IgD-negative memory B cell (primary cell): Measurements from ENCODE around the gene ZNF605. TPM values are rescaled to one million over a fixed set of nuclear protein-coding genes. Genes with fewer than 3 reads are reported as not detected.
A peak's percentile ranks its signal among the peaks of the same experiment; 100 is the strongest.
"Not testable (repeated sequence)": the region's sequence is repeated elsewhere in the genome, so short reads cannot be mapped to it uniquely, and the experiment has no call there.

Source experiments
- H3K27ac Mint-ChIP-seq, 3 donors: one replicate each; pipeline ENCODE4 v1.8.0; 2020 to 2022; ENCODE audit warnings: mild to moderate bottlenecking in 3 of 3, mixed read lengths in 3 of 3, moderate library complexity in 1 of 3
- H3K27me3 Mint-ChIP-seq: one replicate; pipeline ENCODE4 v1.8.0; 2021; ENCODE audit warnings: mixed read lengths
- H3K36me3 Mint-ChIP-seq: one replicate; pipeline ENCODE4 v1.8.0; 2020; ENCODE audit warnings: mild to moderate bottlenecking, mixed read lengths
- H3K4me1 Mint-ChIP-seq, 3 donors: one replicate each; pipeline ENCODE4 v1.8.0; 2020 to 2022; ENCODE audit warnings: mixed read lengths in 3 of 3, mild to moderate bottlenecking in 1 of 3
- H3K4me3 Mint-ChIP-seq, 4 donors: one replicate each; pipeline ENCODE4 v1.8.0; 2020 to 2022; ENCODE audit warnings: mild to moderate bottlenecking in 4 of 4, mixed read lengths in 4 of 4, moderate library complexity in 3 of 4
- H3K9me3 Mint-ChIP-seq, 3 donors: one replicate each; pipeline ENCODE4 v1.8.0; 2020 to 2021; ENCODE audit warnings: mixed read lengths in 3 of 3, mild to moderate bottlenecking in 1 of 3
- polyA plus RNA-seq: library from polyadenylated mRNA; unstranded; fragments of 300-500 nt; fragmentation: Illumina TruSeq; gene quantifications from one replicate; pipeline ENCODE4 v1.2.3, GENCODE V29; 2021

Gene ZNF605
- polyA plus RNA-seq, 1 donor from 2014 or later: 3.6 TPM

DNA sequence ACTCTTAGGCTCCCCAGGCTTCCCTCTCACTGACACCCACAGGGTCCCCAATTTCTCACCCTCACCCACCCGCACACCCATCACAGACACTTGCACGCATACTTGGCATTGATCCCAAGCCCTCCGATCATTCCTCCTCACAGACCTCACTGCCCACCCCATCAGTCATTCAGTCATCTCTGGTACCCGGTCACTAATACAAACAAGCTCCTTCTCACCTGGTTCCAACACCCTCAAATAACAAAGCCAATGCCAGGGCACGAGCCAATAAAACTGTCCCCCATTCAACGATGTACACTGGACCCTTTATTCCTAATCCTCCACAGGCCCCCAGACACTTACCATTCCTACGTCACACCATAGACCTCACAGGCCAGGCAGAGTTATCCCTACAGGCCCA lies 2.3 kb downstream of the ZNF605 start:
- peak overlapping the region in 2 of 3 donors; percentile 89 to 92 for H3K27ac Mint-ChIP-seq
- H3K4me1 Mint-ChIP-seq: peaks cover 16 to 21% (median 19%) of the 10 kb centered on the region in 3 donors
- H3K4me3 Mint-ChIP-seq: peak overlapping the region in 3 of 4 donors; percentile 29 to 75 (median 54)
- peaks cover 0 to 2% (median 1%) of the 10 kb centered on the region in 3 donors for H3K9me3 Mint-ChIP-seq
- peaks cover 6% of the 10 kb centered on the region for H3K36me3 Mint-ChIP-seq
- no peaks in the 10 kb centered on the region for H3K27me3 Mint-ChIP-seq

- H3K27ac Mint-ChIP-seq: no peak overlapping the region
- no peak overlapping the region for H3K4me3 Mint-ChIP-seq
- peaks cover 0 to 3% (median 2%) of the 10 kb centered on the region in 3 donors for H3K9me3 Mint-ChIP-seq
- H3K27me3 Mint-ChIP-seq: no peaks in the 10 kb centered on the region
- peaks cover 16 to 21% (median 19%) of the 10 kb centered on the region in 3 donors for H3K4me1 Mint-ChIP-seq
- H3K36me3 Mint-ChIP-seq: peaks cover 11% of the 10 kb centered on the region
Measured at GRCh38 chr12:132953163-132953425, 3.0 kb downstream of the ZNF605 start.

GRCh38 chr12:132952371-132953162 lies 3.5 kb downstream of the ZNF605 start:
- Mint-ChIP-seq H3K4me3 (no peak overlapping the region), H3K27ac (no peak overlapping the region), H3K9me3 (peaks cover 0 to 5% (median 2%) of the 10 kb centered on the region in 3 donors), H3K36me3 (peaks cover 13% of the 10 kb centered on the region), H3K4me1 (peaks cover 16 to 21% (median 19%) of the 10 kb centered on the region in 3 donors), H3K27me3 (no peaks in the 10 kb centered on the region)

GRCh38 chr12:132951649-132952048 lies 4.5 kb downstream of the ZNF605 start:
- Mint-ChIP-seq H3K27me3 (no peaks in the 10 kb centered on the region), H3K36me3 (peaks cover 13% of the 10 kb centered on the region), H3K4me3 (no peak overlapping the region), H3K27ac (no peak overlapping the region), H3K9me3 (peaks cover 0 to 5% (median 2%) of the 10 kb centered on the region in 3 donors), H3K4me1 (peaks cover 14 to 19% (median 15%) of the 10 kb centered on the region in 3 donors)

GRCh38 chr12:132950844-132951535 lies 5.1 kb downstream of the ZNF605 start:
- no peak overlapping the region for H3K4me3 Mint-ChIP-seq

DNA sequence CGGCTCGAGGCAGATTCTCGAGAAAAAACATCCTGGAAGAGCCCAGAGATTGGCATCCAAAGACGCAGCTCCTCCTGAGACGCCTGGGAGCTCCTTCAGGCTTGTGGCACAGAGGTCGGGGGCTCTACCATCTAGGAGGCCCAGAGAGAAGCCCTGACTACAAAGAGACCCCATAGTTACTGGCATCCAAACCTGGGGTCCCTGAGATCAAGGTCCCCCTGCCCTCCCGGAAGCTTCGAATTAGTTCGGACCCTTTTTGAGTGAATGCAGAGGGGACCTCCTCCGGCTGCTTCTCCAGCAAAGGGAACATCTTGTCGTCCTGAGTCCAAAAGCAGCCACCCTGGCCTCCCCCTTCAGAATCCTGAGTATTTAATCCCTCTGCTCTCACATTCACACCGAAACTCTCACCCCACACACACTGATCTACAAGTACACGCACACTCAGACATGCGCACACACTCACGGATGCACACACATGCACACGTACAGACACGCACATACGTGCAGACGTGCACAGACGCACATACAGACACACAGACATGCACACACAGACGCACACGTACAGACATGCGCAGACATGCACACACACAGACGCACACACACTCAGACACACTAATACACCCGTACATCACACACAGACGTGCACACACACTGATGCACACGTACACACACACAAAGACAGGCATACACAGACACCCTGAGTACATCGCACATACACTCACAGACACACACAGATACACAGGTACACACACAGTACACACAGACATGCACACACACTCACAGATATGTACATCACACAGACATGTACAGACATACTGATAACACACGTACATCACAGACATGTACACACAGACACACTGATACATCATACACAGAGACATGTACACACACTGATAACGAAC lies 5.9 kb downstream of the ZNF605 start:
- peak overlapping the region in 1 of 3 donors; percentile 2 for H3K27ac Mint-ChIP-seq
- H3K4me3 Mint-ChIP-seq: no peak overlapping the region
- no peaks in the 10 kb centered on the region for H3K27me3 Mint-ChIP-seq
- H3K36me3 Mint-ChIP-seq: peaks cover 22% of the 10 kb centered on the region
- peaks cover 4 to 11% (median 5%) of the 10 kb centered on the region in 3 donors for H3K9me3 Mint-ChIP-seq
- peaks cover 7 to 14% (median 9%) of the 10 kb centered on the region in 3 donors for H3K4me1 Mint-ChIP-seq

More at GRCh38 chr12:132950844-132951535, 5.1 kb downstream of the ZNF605 start:
- Mint-ChIP-seq H3K9me3 (peaks cover 0 to 7% (median 2%) of the 10 kb centered on the region in 3 donors), H3K27me3 (no peaks in the 10 kb centered on the region), H3K4me1 (peaks cover 11 to 18% (median 13%) of the 10 kb centered on the region in 3 donors), H3K27ac (no peak overlapping the region), H3K36me3 (peaks cover 16% of the 10 kb centered on the region)

- Mint-ChIP-seq H3K4me1 (peaks cover 0 to 2% (median 0%) of the 10 kb centered on the region in 3 donors), H3K27me3 (no peaks in the 10 kb centered on the region), H3K27ac (no peak overlapping the region), H3K36me3 (peaks cover 24% of the 10 kb centered on the region), H3K4me3 (no peak overlapping the region), H3K9me3 (peaks cover 4 to 13% (median 5%) of the 10 kb centered on the region in 3 donors)
Measured at GRCh38 chr12:132948146-132949066, 7.7 kb downstream of the ZNF605 start.

GRCh38 chr12:132946246-132946820 lies 9.8 kb downstream of the ZNF605 start:
- Mint-ChIP-seq H3K4me3 (no peak overlapping the region), H3K9me3 (peaks cover 6 to 12% (median 11%) of the 10 kb centered on the region in 3 donors), H3K27ac (no peak overlapping the region), H3K27me3 (no peaks in the 10 kb centered on the region), H3K36me3 (peaks cover 25% of the 10 kb centered on the region), H3K4me1 (no peaks in the 10 kb centered on the region)

GRCh38 chr12:132945806-132946205 lies 10.3 kb downstream of the ZNF605 start:
- no peak overlapping the region for H3K4me3 Mint-ChIP-seq
- no peak overlapping the region for H3K27ac Mint-ChIP-seq
- H3K27me3 Mint-ChIP-seq: no peaks in the 10 kb centered on the region
- H3K9me3 Mint-ChIP-seq: peaks cover 6 to 17% (median 11%) of the 10 kb centered on the region in 3 donors
- no peaks in the 10 kb centered on the region for H3K4me1 Mint-ChIP-seq
- peaks cover 25% of the 10 kb centered on the region for H3K36me3 Mint-ChIP-seq

DNA sequence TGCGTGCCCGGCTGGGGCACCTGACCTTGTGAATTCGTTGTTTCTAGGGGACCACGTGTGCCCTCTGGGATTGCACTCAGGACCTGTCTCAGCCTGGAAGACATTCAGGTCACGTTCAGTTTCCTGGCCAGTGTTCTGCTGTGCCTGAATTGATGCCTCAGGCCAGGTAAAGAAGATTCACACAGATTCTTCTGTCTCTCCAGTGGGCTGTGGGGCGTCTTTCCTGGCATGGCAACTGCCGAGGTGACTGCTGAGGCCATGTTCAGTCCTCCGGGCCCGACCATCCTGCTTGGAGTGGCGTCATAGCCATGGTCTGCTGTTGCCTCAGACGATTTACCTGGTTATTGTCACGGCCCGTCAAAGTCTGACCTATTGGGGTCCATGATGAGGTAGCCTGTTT lies 13.5 kb downstream of the ZNF605 start:
- Mint-ChIP-seq H3K36me3 (peaks cover 16% of the 10 kb centered on the region), H3K9me3 (peaks cover 6 to 21% (median 8%) of the 10 kb centered on the region in 3 donors), H3K4me3 (no peak overlapping the region), H3K4me1 (no peaks in the 10 kb centered on the region), H3K27ac (no peak overlapping the region), H3K27me3 (no peaks in the 10 kb centered on the region)

DNA sequence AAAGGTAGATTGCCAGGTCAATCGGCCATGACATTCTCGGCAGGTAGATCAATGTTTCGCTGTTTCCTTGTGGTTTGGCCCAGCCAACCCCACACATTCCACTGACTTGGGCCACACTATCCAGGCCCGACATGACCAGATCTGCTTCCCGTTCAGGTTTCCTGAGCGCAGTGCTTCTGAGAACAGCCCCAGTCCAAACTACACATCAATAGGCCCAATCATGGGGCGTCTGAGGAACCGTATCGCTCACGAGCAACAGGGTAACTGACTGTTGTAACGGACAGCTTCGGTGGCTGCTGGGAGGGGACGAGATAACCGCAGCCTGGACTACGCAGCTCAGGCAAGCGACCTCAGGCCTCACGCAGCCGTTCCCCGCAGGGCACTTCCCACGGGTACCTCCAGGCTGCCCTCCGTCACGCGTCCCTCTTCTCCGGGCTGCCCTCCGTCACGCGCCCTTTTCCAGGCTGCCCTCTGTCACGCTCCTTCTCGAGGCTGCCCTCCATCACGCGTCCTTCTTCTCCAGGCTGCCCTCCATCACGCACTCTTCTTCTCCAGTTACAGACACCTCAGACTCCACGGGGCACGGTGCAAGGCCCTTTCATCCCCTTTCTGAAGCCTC lies 14.7 kb downstream of the ZNF605 start:
- no peak overlapping the region for H3K27ac Mint-ChIP-seq
- no peaks in the 10 kb centered on the region for H3K4me1 Mint-ChIP-seq
- H3K4me3 Mint-ChIP-seq: peak overlapping the region in 1 of 4 donors; percentile 65
- peaks cover 6 to 24% (median 8%) of the 10 kb centered on the region in 3 donors for H3K9me3 Mint-ChIP-seq
- H3K36me3 Mint-ChIP-seq: peaks cover 16% of the 10 kb centered on the region
- no peaks in the 10 kb centered on the region for H3K27me3 Mint-ChIP-seq

- no peaks in the 10 kb centered on the region for H3K27me3 Mint-ChIP-seq
- no peak overlapping the region for H3K27ac Mint-ChIP-seq
- H3K4me1 Mint-ChIP-seq: no peaks in the 10 kb centered on the region
- H3K4me3 Mint-ChIP-seq: no peak overlapping the region
- peaks cover 5 to 28% (median 9%) of the 10 kb centered on the region in 3 donors for H3K9me3 Mint-ChIP-seq
- H3K36me3 Mint-ChIP-seq: peaks cover 10% of the 10 kb centered on the region
Measured at GRCh38 chr12:132940071-132940719, 15.9 kb downstream of the ZNF605 start.

DNA sequence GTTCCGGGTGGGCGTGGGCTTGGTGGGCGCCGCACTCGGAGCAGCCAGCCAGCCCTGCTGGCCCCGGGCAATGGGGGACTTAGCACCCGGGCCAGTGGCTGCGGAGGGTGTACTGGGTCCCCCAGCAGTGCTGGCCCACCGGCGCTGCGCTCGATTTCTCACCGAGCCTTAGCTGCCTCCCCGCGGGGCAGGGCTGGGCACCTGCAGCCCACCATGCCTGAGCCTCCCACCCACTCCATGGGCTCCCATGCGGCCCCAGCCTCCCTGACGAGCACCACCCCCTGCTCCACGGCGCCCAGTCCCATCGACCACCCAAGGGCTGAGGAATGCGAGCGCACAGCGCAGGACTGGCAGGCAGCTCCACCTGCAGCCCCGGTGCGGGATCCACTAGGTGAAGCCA lies 17.3 kb downstream of the ZNF605 start:
- not testable (repeated sequence) for H3K27ac Mint-ChIP-seq, H3K4me3 Mint-ChIP-seq, H3K36me3 Mint-ChIP-seq, H3K27me3 Mint-ChIP-seq, H3K4me1 Mint-ChIP-seq
- peaks cover 8 to 35% (median 10%) of the 10 kb centered on the region in 3 donors for H3K9me3 Mint-ChIP-seq
